HG03342 (cell line): ENCODE data around the gene CSNK1G3.
"Not testable (repeated sequence)": the region's sequence is repeated elsewhere in the genome, so short reads cannot be mapped to it uniquely, and the experiment has no call there.

Source experiments
- ATAC-seq: cut with Tn5 transposase; IDR thresholded peaks from one replicate; pipeline ENCODE4 v1.9.1; 2021; ENCODE audit warnings: mild to moderate bottlenecking, moderate library complexity; ENCODE audit not compliant: unreplicated experiment

CSNK1G3 gene

DNA sequence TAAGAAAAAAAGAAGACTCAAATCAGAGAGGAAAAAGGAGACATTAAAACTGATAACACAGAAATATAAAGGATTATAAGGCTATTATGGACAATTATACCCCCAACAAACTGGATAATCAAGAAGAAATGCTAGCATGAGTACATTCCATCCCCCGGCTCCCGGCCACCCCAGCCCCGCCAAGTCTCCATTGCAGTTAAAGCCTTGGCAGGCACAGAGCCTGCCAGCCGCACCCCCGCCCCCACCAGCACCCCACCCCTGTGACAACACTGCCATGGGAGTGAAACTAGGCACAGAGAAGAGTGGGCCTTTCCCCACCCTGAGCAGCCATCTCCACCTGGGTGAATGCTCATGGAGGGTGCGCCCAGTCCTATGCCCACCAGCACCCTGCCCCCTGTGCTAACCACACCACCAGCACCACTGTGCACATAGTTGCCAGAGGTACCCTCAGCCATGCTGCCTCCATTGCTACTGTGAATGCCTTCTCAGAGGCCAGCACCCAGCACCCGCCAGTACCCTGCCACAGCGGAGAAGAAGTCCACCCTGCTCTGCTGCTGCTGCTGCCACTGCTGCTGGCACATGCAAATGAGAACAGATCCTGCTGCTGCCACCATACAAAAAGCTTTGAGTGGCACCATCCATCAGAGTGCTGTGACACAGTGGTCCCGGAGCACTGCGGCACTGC is 117.0 kb downstream of the CSNK1G3 start:
- no peak for ATAC-seq

DNA sequence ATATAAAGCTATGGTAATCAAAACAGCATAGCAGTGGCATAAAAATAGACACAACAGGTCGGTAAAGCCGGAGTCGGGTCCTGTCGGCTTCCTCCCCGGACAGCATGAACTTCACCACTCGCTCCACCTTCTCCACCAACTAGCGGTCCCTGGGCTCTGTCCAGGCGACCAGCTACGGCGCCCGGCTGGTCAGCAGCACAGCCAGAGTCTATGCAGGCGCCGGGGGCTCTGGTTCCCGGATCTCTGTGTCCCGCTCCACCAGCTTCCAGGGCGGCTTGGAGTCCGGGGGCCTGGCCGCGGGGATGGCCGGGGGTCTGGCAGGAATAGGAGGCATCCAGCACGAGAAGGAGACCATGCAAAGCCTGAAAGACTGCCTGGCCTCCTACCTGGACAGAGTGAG is 124.0 kb downstream of the CSNK1G3 start:
- no peak for ATAC-seq

DNA sequence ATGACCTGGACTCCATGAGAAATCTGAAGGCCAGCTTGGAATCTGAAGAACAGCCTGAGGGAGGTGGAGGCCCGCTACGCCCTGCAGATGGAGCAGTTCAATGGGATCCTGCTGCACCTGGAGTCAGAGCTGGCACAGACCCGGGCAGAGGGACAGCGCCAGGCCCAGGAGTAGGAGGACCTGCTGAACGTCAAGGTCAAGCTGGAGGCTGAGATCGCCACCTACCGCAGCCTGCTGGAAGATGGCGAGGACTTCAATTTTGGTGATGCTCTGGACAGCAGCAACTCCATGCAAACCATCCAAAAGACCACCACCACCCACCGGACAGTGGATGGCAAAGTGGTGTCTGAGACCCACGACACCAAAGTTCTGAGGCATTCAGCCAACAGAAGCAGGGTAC is 125.1 kb downstream of the CSNK1G3 start:
- not testable (repeated sequence) for ATAC-seq

DNA sequence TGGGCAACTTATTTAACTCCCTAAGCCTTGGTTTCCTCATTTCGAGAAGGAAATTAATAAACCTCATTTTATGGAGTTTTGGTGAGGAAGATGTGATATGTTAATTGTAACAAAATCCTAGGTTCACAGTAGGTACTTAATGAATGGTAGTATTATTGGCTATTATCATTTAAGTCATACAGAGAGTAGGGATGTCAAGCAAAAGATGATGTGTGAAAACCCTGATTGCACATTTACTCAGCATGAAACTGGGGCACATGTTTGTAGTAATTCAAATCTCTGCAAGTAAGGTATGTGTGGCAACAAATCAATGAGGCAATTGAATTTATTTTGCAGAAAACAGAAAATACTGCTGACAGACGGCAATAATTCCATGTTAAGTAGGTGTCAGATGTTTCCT is 127.3 kb downstream of the CSNK1G3 start:
- no peak for ATAC-seq

DNA sequence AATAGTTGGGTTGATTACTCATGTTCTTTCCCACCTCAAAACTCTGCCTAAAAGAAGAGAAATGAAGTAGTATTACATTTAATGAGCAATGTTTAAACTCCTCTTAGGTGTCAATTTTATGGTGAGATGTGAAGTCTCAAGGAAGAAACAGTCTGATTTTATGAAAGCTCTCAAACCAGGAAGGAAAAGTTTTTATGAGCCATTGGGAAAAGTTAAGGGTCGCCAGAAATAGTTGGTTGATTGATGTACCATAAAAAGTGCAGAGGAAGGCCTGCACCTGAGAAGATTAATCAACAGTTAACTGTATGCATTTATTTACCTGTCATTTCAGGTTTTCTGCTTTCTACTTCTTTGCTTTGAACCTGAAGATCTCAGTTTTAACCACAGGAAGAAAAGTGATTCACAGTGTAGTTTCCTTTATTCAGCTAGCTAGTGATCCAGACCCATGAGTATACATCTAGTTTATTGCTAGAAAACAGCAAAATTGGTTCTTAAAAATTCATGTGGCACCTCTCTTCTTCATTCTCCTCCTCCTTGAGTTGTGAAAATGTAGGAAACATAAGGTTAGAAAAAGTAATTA is 133.1 kb downstream of the CSNK1G3 start:
- no peak for ATAC-seq

DNA sequence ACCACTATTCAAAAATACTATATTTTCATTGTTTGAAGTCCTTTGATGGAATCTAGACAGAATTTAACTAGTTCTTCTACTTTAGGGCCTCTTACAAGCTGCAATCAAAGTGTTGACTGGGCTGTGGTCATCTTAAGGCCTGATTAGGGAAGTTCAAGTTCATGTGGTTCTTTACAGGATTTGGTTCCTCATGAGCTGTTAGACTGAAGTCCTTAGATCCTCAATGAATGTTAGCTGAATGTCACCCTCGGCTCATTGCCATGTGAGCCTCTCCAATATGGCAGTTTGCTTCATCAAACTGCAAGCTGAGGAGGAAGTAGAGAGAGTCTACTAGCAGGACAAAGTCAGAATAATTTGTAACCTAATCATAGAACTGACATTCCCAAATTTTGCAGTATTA is 135.1 kb downstream of the CSNK1G3 start:
- ATAC-seq, result no peak

DNA sequence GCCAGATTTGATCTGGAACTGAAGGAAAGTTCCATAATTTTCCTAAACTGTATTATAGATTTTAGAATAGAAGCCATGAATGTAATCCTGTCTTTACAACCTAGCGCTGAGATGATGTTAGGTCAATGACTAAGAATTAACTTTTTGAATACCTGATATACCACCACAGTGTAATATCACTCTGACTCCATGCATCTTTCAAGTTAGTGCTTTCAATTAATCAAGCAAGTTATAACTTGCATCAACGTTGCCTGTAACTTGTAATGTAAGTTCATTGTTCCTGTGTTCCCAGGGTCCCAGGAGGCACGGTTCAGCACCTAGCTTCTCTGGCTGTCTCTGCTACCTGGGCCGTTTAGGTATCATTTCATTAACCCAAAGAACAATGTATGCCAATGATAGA is 139.3 kb downstream of the CSNK1G3 start:
- no peak for ATAC-seq

DNA sequence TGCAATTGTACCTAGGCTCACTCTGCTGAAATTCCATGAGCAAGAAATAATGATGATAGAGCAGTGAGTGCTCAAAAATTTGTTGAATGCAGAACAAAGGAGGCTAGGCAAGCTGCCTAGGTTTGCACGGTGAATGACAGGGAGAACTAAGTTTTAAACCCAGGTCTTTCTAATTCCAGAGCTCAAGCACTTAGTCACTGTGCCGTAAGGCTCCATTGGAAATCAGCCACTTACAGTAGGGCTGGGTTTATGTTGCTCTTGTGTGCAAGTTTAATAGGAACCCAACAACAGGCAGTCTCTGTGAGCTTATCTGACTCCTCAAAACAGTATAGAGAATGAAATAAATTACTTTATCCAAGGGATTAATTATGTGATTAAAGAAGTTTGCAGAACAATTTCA is 147.0 kb downstream of the CSNK1G3 start:
- no peak for ATAC-seq

DNA sequence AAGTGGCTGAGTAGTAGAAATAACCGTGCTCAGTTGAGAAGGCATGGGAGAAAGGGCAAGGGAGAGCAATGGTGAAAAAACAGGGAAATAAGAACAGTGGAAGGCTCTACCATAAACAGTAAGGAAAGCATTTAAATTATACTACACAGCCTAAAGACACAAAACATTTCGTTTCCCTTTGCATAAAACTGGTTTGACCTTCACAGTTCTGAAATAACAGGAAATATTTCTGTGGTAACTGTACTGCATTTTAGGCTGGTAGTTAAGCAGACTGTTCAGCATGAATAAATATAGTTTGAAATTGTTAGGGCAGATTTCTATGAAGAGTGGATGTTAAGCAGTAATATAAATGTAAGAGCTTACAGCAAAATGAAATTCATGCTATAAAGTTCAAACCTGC is 147.5 kb downstream of the CSNK1G3 start:
- ATAC-seq, result no peak

DNA sequence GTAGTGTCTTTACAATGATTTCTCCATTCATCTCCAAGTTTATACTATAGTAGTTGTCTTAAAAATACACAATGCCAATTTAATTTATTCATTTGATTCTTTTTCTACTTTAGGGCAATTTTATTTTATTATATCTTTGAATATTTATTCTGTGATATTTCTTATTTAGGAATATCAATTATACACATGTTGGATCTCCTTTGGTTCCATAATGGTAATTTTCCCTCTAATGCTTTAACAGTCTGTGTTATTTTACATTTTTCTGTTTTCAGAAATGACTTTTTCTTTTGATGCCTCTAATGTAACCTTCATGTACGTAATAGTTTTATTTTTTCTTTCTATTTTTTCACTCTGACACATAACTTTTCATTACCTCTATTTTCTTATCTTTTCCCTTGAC is 153.0 kb downstream of the CSNK1G3 start:
- ATAC-seq, result no peak

DNA sequence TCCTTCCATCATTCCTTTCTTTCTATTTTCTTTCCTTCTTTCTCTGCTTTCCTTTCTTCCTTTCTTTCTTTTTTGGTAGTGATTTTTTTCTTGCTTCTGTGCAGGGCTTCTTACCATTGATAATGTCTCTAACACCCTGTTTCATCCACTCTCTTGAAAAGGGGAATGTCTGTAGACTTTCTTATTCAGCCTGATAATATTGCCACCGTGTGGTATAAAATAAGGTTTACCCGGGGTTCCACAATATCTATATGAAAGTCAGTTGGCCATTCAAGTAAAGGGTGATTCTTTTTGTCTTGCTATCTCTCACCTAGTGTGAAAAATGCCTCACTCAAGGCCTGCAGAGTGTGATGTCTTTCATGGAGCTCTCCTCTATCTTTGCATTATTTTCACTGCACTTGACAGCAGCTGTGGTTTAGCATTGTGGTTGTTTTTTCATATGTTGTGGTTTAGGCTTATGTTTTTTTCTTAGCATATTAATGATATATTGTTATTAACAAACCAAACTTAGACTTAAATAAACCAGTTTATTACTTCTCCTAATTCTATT is 153.9 kb downstream of the CSNK1G3 start:
- ATAC-seq, result no peak
